Stimulated activated naive CD4-positive, alpha-beta T cell treated with Interleukin-2 at 50 U/mL for 16 hours (primary cell): ENCODE data around the gene LHPP.
A peak's percentile ranks its signal among the peaks of the same experiment; 100 is the strongest.

Source experiments
- DNase-seq: peaks from one replicate; lab custom pipeline; 2025; lab: John Stamatoyannopoulos, UW

LHPP gene

GRCh38 chr10:124625831-124626238 lies 164.2 kb downstream of the LHPP start:
- no peak for DNase-seq

- peak; percentile 43 for DNase-seq
Observed at GRCh38 chr10:124626759-124627380, 165.2 kb downstream of the LHPP start.

- no peak for DNase-seq
Observed at GRCh38 chr10:124627866-124628675, 166.4 kb downstream of the LHPP start.

GRCh38 chr10:124628676-124629021 lies 167.0 kb downstream of the LHPP start:
- DNase-seq, result no peak

- DNase-seq, result no peak
Observed at GRCh38 chr10:124629415-124629814, 167.8 kb downstream of the LHPP start.

- DNase-seq, result no peak
Observed at GRCh38 chr10:124629842-124630241, 168.2 kb downstream of the LHPP start.

- no peak for DNase-seq
Observed at GRCh38 chr10:124630551-124630950, 168.9 kb downstream of the LHPP start.

- DNase-seq, result peak; percentile 8
Observed at GRCh38 chr10:124632064-124632531, 170.5 kb downstream of the LHPP start.

- DNase-seq, result no peak
Observed at GRCh38 chr10:124632566-124632965, 170.9 kb downstream of the LHPP start.

GRCh38 chr10:124636271-124636995 lies 174.8 kb downstream of the LHPP start:
- DNase-seq, result peak; percentile 19

- DNase-seq, result no peak
Observed at GRCh38 chr10:124637091-124637700, 175.6 kb downstream of the LHPP start.

GRCh38 chr10:124637746-124638145 lies 176.1 kb downstream of the LHPP start:
- no peak for DNase-seq

GRCh38 chr10:124639206-124639605 lies 177.6 kb downstream of the LHPP start:
- no peak for DNase-seq

GRCh38 chr10:124639646-124640045 lies 178.0 kb downstream of the LHPP start:
- DNase-seq, result no peak

- no peak for DNase-seq
Observed at GRCh38 chr10:124640056-124640455, 178.4 kb downstream of the LHPP start.

GRCh38 chr10:124640538-124641231 lies 179.1 kb downstream of the LHPP start:
- no peak for DNase-seq

- peak; percentile 49 for DNase-seq
Observed at GRCh38 chr10:124641282-124642087, 179.9 kb downstream of the LHPP start.

- DNase-seq, result no peak
Observed at GRCh38 chr10:124642088-124642710, 180.6 kb downstream of the LHPP start.

- DNase-seq, result no peak
Observed at GRCh38 chr10:124643330-124644009, 181.8 kb downstream of the LHPP start.

GRCh38 chr10:124644236-124644635 lies 182.6 kb downstream of the LHPP start:
- DNase-seq, result no peak
